MV-4-11 (cell line): ENCODE measurements around the gene SCAMP5.

Experiments
- DNase-seq: peaks from one replicate; lab custom pipeline; 2025; lab: John Stamatoyannopoulos, UW

The SCAMP5 gene

DNA sequence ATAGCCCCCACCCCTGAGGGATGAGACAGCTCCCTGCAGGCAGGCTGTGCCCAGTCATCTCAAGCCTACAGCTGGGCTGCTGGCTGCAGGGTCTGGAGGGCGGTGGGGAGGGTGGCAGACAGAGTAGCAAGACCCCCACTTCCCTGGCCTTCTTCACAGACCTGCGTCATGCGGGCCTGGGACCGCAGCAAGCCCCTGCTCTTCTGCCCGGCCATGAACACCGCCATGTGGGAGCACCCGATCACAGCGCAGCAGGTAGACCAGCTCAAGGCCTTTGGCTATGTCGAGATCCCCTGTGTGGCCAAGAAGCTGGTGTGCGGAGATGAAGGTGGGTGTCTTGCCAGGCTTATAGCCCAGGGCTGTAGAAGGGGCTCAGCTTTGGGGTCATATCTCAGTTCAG is 53.0 kb downstream of the SCAMP5 start:
- no peak for DNase-seq

DNA sequence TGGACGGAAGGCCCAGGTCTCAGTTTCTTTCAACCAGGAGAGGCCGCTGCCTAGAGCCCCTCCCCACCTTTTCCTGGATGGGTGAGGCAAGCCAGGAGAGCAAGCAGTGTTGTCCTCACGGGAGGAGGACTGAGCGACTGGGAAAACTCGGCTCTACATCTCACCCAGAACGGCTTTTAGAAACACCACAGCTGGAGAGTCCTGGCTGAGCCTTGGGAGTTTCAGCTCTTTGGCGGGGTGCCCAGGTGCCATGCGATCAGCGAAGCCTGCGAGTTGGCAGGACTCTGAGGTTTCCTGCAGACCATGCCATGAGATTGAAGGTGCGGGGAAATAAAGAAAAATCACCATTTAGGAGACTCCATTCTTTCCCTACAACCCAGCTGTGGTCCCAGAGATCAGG is 54.0 kb downstream of the SCAMP5 start:
- no peak for DNase-seq

DNA sequence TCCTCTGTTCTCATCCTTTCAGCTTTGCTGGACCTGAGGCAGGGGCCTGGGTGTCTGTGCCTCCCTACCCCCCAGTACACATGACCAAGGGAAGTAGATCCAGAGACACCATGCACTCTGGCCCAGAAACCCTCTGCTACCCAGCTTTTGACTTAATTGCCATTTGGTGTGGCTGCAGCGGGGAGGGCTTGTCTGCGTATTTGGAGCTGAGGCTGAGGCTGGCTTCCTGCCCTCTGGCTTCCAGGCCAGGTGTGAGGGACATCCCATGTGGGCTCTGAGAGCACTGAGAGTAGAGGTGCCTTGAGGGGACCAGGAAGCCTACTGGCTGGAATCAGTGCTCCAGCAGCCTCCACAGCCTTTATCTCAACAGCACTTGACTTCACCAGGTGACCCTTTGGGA is 54.9 kb downstream of the SCAMP5 start:
- no peak for DNase-seq

DNA sequence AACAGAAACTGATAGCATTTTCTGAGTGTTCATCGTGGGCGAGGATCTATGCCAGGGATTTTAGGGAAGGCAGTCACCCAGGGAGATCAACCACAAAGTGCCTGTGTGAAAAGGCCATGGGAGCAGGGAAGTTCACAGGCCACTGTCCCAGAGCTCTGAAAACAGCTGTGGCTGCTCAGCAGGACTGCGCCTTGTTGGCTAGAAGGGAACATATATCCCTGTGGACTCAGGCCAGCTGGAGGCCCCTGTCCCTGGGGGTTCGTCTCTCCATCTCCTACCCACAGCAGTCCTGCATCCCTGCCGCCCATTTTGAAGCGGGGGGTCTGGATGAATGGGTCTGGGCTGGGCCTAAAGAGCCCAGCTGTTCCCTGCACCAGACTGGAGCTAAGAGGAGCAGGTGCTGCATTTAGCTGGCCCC is 55.8 kb downstream of the SCAMP5 start:
- peak; percentile 34 for DNase-seq

DNA sequence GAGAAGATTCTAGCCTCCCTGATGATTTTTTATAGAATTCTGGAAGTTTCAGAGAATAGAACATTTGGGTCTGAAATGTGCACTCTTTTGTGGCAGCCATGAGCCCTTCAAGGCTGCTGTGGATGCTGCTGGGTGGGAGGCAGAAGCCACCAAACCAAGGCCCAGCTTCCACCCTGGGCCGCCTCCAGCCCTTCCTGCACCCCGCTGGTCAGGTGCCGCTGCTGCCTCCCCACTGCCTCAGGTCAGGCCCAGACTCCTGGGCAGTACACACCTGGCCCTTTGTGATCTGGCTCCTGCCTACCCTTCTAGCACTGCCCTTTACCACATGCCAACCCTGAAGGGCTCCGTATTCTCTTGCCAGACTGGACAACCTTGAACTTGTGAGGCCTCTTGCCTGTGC is 56.3 kb downstream of the SCAMP5 start:
- DNase-seq = no peak

DNA sequence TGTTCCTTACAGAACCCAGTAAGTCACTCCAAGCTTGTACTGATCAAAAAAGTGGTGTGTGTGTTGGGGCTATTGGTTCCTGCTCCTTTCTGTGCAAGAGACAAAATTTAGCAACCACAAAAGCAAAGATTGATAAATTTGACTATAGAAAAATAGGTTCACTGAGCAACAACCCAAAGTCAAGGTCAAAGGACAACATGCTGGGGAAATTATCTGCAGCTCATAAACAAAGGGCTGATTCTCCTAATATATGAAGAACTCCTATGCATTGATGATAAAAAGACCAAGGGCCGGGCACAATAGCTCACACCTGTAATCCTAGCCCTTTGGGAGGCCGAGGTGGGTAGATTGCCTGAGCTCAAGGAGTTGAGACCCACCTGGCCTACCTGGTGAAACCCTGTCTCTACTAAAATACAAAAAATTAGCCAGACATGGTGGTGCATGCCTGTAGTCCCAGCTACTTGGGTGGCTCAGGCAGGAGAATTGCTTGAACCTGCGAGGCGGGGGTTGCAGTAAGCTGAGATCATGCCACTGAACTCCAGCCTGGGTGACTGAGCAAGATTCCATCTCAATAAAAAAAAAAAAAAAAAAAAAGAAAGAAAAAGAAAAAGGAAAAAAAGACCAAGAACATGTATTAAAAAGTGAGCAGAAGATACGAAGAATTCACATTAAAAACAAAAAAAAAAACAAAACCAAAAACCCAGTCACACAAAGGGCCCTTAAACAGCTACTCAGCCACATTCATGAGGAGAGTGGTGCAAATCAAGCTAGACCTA is 57.8 kb downstream of the SCAMP5 start:
- no peak for DNase-seq

DNA sequence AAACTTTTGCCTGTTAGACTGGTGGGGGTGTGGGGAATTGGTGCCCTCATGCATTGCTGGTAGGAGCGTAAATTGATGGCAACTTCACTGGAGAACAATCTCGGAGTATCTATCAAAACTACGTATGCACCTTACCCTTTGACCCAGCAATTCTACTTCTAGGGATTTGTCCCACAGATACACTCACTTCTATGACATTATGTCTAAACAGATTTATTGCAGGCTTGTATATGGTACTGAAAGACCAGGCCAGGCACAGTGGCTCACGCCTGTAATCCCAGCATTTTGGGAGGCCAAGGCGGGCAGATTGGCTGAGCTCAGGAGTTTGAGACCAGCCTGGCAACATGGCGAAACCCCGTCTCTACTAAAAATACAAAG is 58.4 kb downstream of the SCAMP5 start:
- DNase-seq = no peak

DNA sequence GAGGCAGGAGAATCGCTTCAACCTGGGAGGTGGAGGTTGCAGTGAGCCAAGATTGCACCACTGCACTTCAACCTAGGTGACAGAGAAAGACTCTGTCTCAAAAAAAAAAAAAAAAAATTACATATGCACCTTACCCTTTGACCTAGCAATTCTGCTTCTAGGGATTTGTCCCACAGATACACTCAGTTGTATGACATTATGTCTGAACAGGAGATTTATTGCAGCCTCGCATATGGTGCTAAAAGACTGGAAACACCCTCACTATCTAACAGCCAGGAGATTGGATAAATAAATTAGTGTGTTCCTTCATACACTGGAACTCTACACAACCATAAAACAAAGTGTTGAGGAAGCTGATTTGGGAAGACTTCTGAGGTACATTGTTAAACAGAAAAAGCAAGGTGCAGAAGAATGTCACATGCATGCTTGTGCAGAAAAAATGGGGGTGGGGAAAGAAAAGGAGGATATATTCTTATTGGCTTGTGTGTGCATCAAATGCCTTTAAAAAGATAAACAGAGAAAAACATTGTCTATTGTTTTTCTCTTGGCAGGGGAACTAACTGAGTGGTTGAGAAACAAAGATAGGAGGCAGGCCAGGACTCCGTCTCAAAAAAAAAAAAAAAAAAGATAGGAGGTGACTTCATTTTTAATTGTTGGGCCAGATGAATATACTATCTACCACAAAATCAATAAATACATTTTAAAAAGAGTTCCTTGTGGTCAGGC is 59.0 kb downstream of the SCAMP5 start:
- no peak for DNase-seq

DNA sequence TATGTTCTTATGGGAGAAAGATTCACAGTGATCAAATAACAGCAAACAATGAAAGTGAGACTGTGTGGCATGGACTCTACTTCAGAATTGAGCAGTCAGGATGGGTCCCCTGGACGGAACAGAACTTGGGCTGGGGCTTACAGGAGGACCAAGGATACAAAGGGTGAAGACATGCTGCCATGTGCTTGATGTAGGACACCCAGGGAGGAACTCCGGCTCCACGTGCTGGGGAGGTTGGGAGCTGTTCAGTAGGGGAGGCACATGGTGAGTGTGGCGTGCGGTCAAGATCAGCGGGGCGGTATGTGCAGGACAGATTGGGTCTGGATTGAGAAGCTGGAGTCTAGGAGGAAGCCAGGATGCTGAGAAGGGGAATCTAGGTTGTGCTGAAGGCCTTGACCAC is 60.7 kb downstream of the SCAMP5 start:
- no peak for DNase-seq

DNA sequence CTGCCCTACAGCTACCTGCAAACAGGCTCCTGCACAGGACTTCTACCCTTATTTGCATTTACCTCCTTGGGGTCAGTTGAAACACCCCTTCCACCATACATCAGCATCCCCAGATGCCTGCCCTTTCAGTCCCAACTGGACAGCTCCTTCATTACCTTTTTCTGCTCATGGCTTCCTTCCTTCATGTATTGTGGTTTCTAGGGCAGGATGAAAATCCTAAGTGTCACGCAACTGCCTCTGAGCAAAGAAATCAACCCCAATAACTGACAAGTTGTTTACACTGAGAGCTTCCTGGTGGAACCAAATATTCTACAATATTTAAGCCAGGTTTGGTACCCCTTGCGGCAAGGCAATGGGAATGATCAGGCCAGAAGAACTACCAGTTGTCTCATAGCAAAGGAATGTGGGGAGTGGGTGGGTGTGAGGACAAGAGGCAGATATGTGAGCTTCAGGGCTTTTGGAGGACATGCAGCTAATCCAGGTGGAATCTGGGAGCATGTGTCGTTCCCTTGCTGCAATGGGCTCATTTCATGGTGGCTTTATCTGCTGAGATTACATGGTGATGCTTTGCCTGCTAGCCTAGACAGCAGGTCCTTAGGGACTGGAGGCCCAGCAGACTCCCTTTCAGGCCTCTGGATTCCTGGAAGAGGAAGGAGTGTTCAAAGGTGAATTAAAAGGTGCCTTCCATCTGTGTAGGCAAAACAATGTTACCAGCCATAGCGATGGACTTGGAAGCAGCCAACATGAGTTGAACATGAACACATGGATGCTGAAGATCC is 63.0 kb downstream of the SCAMP5 start:
- no peak for DNase-seq

DNA sequence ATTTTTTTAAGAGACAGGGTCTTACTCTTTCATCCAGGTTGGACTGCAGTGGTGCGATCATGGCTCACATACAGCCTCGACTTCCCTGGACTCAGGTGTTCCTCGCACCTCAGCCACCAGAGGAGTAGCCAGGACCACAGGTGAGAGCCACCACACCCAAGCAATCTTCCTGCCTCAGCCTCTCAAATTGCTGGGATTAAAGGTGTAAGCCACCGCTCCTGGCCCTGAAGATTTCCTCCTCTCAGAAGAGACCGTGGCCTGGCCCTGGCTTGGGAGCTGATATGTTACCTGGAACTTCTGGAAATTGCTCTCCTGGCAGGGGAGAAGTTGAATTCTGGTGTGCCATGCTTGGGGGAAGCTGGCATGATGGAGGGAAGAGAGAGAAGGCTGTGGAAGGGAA is 64.2 kb downstream of the SCAMP5 start:
- no peak for DNase-seq

DNA sequence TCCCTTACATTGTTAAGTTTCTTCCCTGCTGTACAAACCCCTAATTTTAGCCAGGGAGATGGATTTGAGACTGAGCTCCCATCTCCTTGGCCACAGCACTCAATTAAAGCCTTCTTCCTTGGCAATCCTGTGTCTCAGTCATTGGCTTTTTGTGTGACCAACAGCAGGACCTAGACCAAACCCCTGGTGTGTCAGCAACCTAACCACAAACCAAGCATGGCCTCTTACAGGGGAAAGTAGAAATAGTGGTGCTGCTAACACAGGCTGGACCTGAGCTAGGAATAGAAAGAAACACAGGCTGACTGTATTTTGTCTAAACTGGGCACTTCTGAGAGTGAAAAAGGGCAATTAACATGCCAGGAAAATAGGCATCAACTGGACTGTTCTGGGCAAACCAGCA is 65.9 kb downstream of the SCAMP5 start:
- DNase-seq = peak; percentile 89

DNA sequence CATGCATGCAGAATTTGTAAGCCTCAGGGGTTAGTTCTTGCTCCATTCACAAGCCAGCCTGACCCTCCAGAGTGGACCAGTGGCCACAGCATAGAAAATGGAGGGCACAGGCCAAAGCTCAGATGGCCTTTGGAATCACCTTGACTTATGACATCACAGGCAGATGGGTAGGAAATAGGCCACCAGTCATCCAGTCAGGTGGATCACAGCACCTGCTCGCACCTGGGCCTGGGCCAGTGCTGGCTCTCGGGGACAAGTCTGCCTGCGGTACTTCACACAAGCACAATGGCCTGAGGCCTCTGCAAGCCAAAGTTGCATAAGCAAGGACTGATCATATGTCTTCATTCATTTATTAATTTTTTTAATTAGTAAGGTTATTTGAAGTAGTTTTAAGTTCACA is 67.3 kb downstream of the SCAMP5 start:
- no peak for DNase-seq

DNA sequence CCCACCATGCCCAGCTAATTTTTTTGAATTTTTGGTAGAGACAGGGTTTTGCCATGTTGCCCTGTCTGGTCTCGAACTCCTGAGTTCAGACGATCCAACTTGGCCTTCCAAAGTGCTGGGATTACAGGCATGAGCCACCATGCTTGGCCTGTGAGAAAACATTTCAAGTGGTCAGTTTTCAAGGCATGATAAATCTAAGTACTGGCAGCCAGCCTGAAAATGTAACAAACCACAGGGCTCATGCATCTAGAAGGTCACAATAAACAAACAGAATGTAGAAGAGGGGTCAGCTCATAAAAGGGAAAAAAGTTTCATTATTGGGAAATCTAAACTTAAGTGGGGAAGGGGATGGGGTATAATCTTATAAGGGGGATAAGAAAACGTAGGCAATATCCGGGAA is 68.0 kb downstream of the SCAMP5 start:
- DNase-seq = no peak

DNA sequence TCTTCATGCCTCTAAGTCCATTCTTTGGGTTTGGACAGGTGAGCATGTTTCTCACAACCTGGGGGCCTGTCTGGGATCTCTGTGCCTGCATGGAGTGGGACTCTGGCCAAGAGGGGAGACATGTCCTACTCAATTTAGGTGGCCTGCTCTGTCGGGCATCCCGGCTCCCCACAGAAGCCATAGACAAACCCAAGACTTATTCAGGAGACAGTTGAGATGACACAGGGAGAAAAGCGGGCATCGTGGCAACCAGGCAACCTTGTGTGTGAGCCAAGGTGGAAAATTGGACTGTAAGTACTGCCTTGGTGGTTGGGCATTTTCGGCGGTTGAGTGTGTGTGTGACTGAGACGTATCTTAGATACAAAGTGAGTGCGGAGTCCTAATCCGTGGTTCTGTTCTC is 68.5 kb downstream of the SCAMP5 start:
- no peak for DNase-seq

DNA sequence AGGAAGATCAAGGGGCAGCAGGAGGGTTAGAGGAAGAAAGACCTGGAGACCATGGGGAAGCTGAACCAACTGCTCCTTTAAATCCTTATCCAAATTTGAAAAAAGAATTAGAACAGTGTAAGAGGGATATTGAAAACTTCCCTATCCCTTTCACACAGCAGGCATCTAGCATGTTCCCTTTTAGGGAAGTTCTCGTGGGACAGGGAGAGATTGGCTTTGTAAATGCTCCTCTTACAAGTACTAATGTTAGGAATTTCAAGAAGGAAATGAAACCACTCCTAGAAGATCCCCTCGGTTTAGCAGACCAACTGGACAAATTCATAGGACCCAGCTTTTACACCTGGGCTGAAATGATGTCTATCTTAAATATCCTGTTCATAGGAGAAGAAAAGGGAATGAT is 69.5 kb downstream of the SCAMP5 start:
- no peak for DNase-seq

DNA sequence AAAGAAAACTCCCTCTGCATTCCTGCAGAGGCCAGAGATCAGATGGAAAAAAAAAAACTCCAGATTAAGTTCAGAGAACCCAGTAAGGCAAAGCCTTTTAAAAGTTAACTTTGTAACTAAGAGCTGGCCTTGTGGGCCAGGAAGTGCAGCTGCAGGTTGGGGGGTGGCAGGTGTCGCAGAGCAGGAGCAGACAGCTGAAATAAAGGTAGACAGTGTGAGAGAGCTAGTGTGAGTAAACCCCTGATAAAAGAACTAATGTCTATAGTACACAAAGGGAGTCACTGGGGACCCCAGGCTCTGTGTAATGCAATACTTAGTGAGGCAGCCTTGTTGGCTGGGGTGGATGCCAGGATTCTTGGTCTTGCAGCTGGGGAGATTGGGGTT is 70.1 kb downstream of the SCAMP5 start:
- DNase-seq = no peak

DNA sequence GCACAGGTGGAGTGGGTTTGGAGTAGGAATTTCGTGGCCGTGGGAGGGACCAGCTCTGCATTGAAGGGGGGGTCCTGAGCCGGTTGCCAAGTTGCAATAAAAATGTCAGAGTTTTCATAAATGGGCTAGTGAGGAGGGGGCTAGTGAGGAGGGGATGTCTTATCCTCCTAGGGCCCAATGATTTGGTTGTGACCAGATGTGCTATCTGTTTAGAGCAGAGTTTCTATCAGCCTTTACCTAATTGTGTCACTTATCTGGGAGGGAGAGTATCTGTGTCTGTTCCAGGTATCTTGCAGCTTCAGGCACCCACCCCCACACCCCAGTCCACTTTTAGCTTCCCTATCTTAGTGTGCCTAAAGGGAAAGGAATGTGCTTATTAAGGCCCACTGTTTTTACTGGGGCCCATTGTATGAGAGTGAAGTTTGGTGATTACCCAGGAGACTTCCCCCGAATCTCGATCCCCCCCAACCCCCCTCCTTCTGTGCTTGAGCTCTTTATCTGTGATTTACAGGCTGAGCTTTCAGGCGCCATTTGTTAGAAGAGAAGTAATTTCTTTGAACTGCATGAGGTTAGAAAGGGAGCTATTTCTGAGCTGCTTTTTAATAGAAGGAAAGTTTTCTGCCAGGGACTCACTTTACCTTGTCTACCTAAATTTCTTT is 70.6 kb downstream of the SCAMP5 start:
- DNase-seq = no peak

DNA sequence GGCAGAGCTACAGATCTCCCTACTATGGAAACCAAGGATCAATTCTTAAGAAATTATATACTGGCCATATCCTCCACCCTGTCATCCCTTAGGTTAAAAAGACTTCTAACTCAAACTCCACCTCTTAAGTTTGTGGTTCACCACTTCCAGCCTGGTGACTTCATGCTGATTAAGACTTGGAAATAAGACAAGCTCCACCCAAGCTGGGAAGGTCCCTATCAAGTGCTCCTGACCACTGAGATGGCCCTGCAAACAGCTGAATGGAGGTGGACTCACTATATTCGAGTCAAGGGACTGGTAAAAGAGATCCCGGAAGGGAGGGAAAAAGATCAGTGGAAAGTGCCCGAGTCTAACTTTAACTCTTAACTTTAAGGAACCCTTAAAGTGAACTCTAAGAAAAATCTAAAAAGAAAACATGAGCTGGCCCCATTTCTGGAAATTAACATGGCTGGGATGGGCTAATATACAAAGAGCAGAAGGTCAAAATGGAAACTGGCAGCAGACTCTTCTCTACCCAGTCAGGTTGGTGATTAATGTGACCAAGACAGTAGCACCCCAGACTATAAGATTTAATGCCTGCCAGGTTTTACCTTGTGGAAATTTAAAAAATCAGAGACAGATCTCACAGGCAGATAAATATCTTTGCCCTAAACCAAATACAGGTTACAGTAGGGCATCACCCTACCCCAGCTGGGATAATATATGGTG is 71.9 kb downstream of the SCAMP5 start:
- peak; percentile 82 for DNase-seq

DNA sequence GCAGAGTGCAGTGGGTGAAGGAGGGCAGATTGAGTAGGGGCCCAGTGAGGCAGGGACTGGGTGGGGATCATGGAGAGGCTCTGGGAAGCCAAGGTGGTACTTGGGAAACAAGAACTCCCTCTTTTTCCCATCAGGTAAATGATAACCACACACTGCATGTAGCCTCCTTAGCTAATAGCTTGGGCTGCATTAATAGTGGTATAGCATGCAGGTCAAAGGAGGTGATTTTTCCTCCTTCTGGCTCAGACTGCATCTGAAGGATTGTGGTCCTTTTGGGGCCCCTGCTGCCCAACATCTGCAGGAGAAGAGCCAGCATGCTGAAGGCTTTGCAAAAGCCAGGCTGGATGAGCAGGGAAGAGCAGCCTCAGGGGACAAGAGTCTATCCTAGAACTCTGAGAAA is 73.4 kb downstream of the SCAMP5 start:
- DNase-seq = no peak

DNA sequence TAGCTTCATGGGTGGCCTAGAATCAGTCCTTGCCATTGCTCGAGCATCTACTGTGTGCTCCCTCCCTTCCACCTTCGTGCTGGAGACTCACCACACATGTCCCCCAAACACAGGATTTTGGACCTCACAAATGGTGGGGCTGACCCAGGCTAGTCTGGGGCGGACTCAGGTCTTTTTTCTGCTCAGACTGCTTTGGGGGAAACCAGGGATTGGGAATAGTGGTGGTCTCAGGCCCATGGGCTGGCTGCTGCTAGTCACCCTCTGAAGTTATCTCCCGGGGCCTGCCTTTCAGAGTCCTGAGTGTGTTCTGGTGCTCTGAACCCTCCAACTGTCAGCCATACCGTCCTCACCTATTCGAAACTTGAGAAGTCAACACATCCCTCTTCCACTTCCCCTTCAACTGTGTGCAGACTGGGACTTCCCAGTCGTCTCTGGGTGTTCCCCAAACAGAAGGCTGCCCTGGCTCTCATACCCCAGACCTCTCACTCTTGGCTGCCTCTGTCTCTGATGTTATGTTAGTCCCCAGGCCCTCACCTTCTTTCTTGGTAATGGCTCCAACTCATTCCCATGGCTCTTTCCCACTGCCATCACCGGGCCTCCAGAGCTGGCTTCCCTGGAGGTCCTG is 74.0 kb downstream of the SCAMP5 start:
- peak; percentile 87 for DNase-seq
